GM20000 (cell line): ENCODE measurements around the gene PDPK1.

Experiments used
- DNase-seq: peaks from one replicate; pipeline ENCODE4 v3.0.0; 2012; ENCODE audit warnings: low spot score
- TF ChIP-seq, protein P1 (sequence below): IDR thresholded peaks from 2 replicates; pipeline ENCODE4 v1.5.1; 2012; ENCODE audit warnings: mild to moderate bottlenecking, control low read depth; ENCODE audit errors: extremely low read depth, missing control alignments

PDPK1 gene

DNA sequence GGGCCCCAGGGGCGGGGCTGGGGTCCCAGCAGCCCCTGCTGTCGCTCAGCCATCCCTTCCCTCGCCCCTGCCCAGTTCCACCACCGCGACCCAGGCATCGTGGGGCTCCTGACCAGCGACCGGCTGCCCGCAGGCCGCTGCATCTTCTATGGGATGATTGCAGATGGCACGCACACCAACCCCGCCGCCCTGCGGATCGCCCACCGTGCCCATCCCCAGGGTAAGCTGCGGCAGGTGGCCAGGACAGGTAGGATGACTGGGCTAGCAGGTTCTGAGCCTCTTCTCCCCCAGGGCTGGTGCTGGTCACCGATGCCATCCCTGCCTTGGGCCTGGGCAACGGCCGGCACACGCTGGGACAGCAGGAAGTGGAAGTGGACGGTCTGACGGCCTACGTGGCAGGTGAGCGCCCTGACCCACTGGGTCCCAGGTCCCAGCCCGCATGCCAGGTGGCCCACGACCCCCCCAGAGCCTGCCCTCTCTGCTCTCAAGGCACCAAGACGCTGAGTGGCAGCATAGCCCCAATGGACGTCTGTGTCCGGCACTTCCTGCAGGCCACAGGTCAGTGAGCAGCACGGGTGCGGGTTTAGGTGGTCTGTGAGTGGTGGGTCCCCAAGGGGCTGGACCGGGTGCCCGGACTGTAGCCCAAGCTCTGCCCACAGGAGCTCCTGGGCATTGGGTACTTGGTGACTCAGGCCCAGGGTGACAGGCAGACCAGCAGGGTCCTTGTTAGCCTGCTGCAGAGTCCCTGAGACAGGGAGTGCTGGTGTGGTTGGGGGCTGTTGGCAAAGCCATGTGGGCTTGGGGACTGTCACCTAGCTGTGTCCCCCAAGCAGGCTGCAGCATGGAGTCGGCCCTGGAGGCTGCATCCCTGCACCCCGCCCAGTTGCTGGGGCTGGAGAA is 9.4 kb upstream of the PDPK1 start:
- TF ChIP-seq, protein P1, sequence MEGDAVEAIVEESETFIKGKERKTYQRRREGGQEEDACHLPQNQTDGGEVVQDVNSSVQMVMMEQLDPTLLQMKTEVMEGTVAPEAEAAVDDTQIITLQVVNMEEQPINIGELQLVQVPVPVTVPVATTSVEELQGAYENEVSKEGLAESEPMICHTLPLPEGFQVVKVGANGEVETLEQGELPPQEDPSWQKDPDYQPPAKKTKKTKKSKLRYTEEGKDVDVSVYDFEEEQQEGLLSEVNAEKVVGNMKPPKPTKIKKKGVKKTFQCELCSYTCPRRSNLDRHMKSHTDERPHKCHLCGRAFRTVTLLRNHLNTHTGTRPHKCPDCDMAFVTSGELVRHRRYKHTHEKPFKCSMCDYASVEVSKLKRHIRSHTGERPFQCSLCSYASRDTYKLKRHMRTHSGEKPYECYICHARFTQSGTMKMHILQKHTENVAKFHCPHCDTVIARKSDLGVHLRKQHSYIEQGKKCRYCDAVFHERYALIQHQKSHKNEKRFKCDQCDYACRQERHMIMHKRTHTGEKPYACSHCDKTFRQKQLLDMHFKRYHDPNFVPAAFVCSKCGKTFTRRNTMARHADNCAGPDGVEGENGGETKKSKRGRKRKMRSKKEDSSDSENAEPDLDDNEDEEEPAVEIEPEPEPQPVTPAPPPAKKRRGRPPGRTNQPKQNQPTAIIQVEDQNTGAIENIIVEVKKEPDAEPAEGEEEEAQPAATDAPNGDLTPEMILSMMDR, result no peak
- DNase-seq, result no peak

DNA sequence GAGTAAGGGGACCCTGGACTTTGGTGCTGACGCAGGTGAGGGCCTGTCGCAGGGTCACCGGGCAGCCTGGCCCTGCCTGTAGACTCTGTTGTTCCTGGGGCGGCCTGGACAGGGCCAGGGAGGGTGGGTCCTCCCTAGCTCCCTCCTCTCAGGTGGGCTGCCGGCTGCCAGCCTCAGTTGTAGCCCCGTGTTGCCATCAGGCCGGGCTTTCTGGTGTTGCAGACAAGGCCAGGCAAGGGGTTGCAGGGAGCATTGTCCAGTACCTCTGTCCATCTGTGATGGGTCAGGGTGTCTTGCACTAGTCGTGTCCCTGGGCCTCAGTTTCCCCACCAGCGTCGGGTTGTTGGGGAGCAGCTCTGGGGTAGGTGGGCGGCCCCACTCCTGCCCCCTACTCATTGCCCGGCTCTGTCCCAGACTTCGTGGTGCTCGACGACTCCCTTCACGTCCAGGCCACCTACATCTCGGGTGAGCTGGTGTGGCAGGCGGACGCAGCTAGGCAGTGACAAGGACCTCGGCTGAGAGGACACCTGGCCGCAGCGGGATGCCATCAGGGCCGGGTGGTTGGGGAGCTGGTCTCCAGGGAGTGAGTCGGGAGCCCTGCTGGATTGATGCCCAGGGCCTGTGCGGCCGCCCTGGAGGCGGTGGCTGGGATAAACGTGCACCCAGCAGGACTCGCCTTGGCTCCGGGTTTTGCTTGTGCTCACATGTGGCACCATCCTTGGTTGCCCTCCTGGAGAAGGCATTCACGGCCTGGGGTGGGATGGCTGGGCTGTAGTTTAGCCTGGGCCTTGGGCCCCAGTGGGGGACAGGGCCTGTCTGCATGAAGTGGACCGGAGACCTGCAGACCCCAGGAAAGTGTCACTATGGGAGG is 8.5 kb upstream of the PDPK1 start:
- TF ChIP-seq, protein P1, result no peak
- DNase-seq, result no peak

DNA sequence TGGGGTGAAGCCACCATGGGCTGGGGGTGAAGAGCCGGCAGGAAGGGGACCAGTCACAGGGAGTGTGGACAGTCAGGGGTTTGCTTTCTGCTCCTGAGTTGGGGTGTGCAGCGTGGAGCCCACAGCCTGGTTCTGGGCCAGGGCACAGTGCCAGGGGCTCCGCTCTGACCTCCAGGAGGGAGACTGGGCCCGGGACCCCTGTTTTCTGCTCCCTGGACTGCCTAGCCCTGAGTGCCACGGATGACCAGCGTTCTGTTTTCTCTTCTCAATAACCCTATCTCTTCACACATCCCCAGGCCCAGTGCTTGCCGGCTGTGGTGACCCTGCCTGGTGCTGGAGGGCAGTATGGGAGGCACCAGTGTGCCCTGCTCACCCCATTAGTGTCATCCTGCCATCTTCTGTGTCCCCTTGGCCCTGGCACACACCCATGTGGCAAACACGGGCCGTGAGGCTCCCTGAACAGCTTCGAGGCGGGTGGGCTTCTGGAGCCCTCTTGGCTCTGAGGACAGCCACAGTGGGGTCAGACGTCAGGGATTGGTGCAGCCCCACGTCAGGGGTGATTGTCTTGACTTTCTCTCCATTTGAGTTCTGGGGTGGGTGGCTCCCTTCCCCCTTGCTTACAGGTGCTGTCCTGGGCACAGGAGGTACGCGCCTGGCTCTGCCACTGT is 7.7 kb upstream of the PDPK1 start:
- TF ChIP-seq, protein P1, result no peak
- DNase-seq, result no peak

DNA sequence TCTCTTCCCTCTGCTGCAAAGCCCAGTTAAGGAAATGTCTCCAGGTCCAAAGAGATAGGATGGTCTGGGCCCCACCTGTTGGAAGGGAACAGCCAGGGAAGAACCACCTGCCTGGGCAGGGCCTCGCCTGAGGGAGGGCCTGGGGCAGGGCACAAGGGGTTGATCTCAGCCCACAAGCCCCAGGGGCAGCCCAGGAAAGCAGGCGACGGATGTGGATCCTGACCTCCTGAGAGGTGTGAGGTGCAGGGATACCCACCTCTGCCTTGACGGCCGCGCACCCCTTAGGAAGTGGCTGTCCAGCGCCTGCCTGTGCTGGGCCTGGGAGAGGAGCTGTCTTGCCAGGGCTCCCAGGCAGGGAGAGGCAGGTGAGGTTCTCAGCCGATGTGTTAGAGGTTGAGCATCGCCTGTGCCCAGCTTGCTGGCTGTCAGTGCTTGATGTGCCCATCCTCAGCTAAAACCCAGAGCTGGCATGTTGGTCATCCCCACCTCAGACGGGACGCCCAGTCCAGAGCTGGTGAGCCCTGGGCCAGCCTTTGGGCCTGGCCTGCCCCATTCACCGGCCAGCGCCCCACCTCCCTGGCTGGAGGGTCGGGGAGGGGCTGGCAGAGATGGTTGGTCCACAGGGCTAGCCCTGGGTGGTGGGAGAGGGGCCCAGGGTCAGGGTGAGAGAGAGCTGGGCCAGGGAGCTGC is 7.0 kb upstream of the PDPK1 start:
- no peak for DNase-seq
- TF ChIP-seq, protein P1, result no peak

DNA sequence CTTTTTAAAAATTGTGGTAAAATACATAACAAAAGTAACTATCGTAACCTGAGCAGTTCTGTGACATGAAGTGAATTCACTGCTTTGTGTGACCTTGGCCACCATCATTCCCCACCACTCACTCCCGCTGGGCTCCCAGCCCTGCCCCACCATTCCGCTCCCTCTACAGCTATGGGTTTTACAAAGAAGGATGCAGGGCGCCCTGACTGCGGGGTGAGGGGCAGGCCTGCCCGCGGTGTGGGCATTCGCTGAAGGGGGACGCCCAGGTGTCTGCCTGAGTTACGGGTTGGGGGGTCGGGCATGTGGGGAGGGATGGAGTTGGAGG is 6.5 kb upstream of the PDPK1 start, which contains the start of gene CEMP1:
CEMP1 (minus strand) TSS at position 38 of the 325 bp plus-strand sequence. CDS start 335 bp downstream, outside the sequence.
- TF ChIP-seq, protein P1, result no peak
- no peak for DNase-seq

DNA sequence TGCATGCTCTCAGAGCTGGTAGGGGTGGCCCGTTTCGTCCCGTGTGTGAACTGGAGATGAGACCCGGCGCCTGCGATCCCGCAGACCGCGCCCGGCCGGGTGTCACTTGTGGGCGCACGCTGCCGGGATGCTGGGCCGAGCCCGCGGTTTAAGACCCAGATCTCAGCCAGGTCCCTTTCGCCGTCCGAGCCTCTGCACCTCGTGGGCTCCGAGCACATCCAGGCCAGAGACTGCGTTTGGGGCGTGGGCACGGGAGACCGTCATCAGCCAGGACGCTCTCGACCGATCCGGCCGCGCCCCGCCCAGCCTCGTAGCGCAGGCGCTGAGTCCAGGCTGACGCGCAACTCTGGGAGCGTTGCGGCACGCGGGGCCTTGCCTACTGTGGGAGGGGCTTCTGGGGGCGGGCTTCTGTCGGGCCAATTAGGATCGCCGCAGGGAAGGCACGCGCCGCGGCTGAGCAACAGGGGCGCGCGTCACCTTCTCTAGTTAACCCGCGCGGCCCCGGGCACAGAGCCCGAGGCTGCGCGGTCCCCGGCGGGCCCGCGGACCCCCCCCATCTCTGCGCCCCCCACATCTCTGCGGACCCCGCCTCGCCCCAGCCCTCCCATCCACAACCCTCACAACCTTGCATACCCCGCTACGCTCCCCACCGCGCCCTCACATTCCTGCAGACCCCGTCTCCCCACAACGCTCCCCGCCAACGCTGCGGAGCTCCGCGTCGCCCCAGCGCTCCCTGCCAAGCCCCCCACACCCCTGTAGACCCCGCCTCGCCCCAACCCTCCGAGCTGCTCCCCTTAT is 5.9 kb upstream of the PDPK1 start:
- peak; percentile 99 for DNase-seq
- TF ChIP-seq, protein P1, result no peak
